ENCODE data around the gene HELT. TPM values are rescaled to one million over a fixed set of nuclear protein-coding genes. Genes with fewer than 3 reads are reported as not detected.

HELT gene
- total and polyA plus RNA-seq, 2 donors (not counting 3 experiments of a cell fraction or from before 2014, with no cell fraction given): not detected

GRCh38 chr4:184991860-184992259 lies 26.4 kb upstream of the HELT start:
- POLR2A ChIA-PET: no interaction called here
- H3K79me2 ChIP-seq (ENCODE audit: control insufficient read depth, insufficient read depth, low read length): no peaks in the 10 kb centered on the region
- no peak for DNase-seq (ENCODE audit: low read depth, low spot score)

More at GRCh38 chr4:184991860-184992259, 26.4 kb upstream of the HELT start:
- dilution Hi-C loops (cut with MboI; ENCODE audit: extremely low pct_ligation_motif_present, low sequenced_read_pairs) (no loop called here), intact Hi-C loops (cut with micrococcal nuclease) (no loop called here)
- Histone ChIP-seq H2AFZ (ENCODE audit: low read depth, low read length) (no peak overlapping the region), H3K9me3 (replicated peaks; ENCODE audit: control insufficient read depth, insufficient read depth, low read length) (no peaks in the 10 kb centered on the region), H3K36me3 (ENCODE audit: control insufficient read depth in 2 of 2, extremely low read depth in 1 of 2, insufficient read depth in 2 of 2, low read length in 2 of 2) (no peaks in the 10 kb centered on the region), H3K27me3 (ENCODE audit: control insufficient read depth in 2 of 2, insufficient read depth in 2 of 2, low read length in 2 of 2) (no peaks in the 10 kb centered on the region), H4K20me1 (replicated peaks; ENCODE audit: control insufficient read depth, extremely low read depth, insufficient read depth, low read length) (no peaks in the 10 kb centered on the region), H3K9me1 (replicated peaks; ENCODE audit: control insufficient read depth, extremely low read depth, insufficient read depth, low read length) (no peaks in the 10 kb centered on the region), H3K4me1 (ENCODE audit: control insufficient read depth, extremely low read depth, insufficient read depth, low read length) (no peaks in the 10 kb centered on the region), H3K9ac (replicated peaks; ENCODE audit: extremely low read depth, insufficient read depth, low read length) (no peak overlapping the region), H3K4me2 (ENCODE audit: insufficient read depth, low read length) (no peak overlapping the region), H3K4me3 (replicated peaks in 1 of 3; ENCODE audit: insufficient read depth in 1 of 3, low read depth in 1 of 3, low read length in 3 of 3) (no peak overlapping the region), H3K27ac (ENCODE audit: insufficient read depth, low read depth, low read length) (no peak overlapping the region)
- TF ChIP-seq POLR2A (IDR thresholded peaks at IDR 0.05; ENCODE audit: low read depth, low read length): no peak
- no peak for TF ChIP-seq GATA2 (IDR thresholded peaks at IDR 0.05; ENCODE audit: insufficient read depth, insufficient read length, low read depth, low read length)
- no peak for TF ChIP-seq CTCF (IDR thresholded peaks at IDR 0.05; ENCODE audit: extremely low read depth in 1 of 2, insufficient read depth in 1 of 2, low read depth in 1 of 2, low read length in 2 of 2)
- no peak for TF ChIP-seq MYC (IDR thresholded peaks at IDR 0.05; ENCODE audit: low read depth, low read length)
- no peak for TF ChIP-seq POLR2AphosphoS5 (IDR thresholded peaks at IDR 0.05; ENCODE audit: insufficient read depth, low read depth, low read length)
- no peak for TF ChIP-seq JUN (IDR thresholded peaks at IDR 0.05; ENCODE audit: borderline replicate concordance, insufficient read depth, insufficient read length, low read depth)
- no peak for TF ChIP-seq EZH2 (IDR thresholded peaks at IDR 0.05; ENCODE audit: borderline replicate concordance, low read depth, low read length, severe bottlenecking)
- no peak for TF ChIP-seq FOS (IDR thresholded peaks at IDR 0.05; ENCODE audit: borderline replicate concordance, insufficient read depth, low read length)
- TF ChIP-seq, protein P1, sequence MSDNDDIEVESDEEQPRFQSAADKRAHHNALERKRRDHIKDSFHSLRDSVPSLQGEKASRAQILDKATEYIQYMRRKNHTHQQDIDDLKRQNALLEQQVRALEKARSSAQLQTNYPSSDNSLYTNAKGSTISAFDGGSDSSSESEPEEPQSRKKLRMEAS (IDR thresholded peaks at IDR 0.05; ENCODE audit: insufficient read depth, insufficient read length): no peak
- no peak for FAIRE-seq
- CTCF ChIA-PET: no interaction called here
- BruUV-seq (replicated peaks): no TSS peak

Data from endothelial cell of umbilical vein (primary cell).